ENCODE results near the gene PCID2.
"Not testable (repeated sequence)": the region's sequence is repeated elsewhere in the genome, so short reads cannot be mapped to it uniquely, and the experiment has no call there.

DNA sequence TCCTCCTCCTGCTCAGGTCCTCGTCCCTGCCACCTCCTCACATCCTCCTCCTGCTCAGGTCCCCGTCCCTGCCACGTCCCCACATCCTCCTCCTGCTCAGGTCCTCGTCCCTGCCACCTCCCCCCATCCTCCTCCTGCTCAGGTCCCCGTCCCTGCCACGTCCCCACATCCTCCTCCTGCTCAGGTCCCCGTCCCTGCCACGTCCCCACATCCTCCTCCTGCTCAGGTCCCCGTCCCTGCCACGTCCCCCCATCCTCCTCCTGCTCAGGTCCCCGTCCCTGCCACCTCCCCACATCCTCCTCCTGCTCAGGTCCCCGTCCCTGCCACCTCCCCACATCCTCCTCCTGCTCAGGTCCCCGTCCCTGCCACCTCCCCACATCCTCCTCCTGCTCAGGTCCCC is 46.5 kb downstream of the PCID2 start:
- TF ChIP-seq, protein P1, sequence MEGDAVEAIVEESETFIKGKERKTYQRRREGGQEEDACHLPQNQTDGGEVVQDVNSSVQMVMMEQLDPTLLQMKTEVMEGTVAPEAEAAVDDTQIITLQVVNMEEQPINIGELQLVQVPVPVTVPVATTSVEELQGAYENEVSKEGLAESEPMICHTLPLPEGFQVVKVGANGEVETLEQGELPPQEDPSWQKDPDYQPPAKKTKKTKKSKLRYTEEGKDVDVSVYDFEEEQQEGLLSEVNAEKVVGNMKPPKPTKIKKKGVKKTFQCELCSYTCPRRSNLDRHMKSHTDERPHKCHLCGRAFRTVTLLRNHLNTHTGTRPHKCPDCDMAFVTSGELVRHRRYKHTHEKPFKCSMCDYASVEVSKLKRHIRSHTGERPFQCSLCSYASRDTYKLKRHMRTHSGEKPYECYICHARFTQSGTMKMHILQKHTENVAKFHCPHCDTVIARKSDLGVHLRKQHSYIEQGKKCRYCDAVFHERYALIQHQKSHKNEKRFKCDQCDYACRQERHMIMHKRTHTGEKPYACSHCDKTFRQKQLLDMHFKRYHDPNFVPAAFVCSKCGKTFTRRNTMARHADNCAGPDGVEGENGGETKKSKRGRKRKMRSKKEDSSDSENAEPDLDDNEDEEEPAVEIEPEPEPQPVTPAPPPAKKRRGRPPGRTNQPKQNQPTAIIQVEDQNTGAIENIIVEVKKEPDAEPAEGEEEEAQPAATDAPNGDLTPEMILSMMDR (IDR thresholded peaks at IDR 0.05): not testable (repeated sequence)
- TF ChIP-seq EZH2 (IDR thresholded peaks at IDR 0.05; ENCODE audit: borderline replicate concordance, insufficient read depth, low read depth, low read length, poor library complexity, severe bottlenecking): not testable (repeated sequence)
